Mesothelial cell of epicardium (in vitro differentiated cells): ENCODE measurements around the gene IRAG1. TPM values are rescaled to one million over a fixed set of nuclear protein-coding genes. Genes with fewer than 3 reads are reported as not detected.

Experiments
- DNase-seq, 2 experiments: peaks; one replicate each; pipeline ENCODE4 v3.0.0; 2021; ENCODE audit warnings: low spot score in 2 of 2; ENCODE audit not compliant: unreplicated experiment in 2 of 2
- H3K27ac Mint-ChIP-seq: 2 replicates; pipeline ENCODE4 v1.8.0; 2021; ENCODE audit warnings: mixed read lengths
- H3K27me3 Mint-ChIP-seq: 2 replicates; pipeline ENCODE4 v1.8.0; 2021; ENCODE audit warnings: low read depth, mixed read lengths
- H3K36me3 Mint-ChIP-seq: 2 replicates; pipeline ENCODE4 v1.8.0; 2021; ENCODE audit warnings: mixed read lengths
- H3K4me1 Mint-ChIP-seq: 2 replicates; pipeline ENCODE4 v1.8.0; 2021; ENCODE audit warnings: mixed read lengths
- H3K4me3 Mint-ChIP-seq: 2 replicates; pipeline ENCODE4 v1.8.0; 2021; ENCODE audit warnings: mild to moderate bottlenecking, moderate library complexity, mixed read lengths
- H3K9me3 Mint-ChIP-seq: 2 replicates; pipeline ENCODE4 v1.8.0; 2021; ENCODE audit warnings: mixed read lengths
- total RNA-seq: library from RNA; stranded (reverse); gene quantifications from 3 replicates; pipeline ENCODE4 v1.2.1, GENCODE V29; 2021
- TF ChIP-seq, protein P1 (sequence below): fragments of 200-600 bp; sonication (generic); IDR thresholded peaks from one replicate; pipeline ENCODE4 v1.5.0; 2021; ENCODE audit warnings: antibody characterized with exemption; ENCODE audit not compliant: unreplicated experiment

The IRAG1 gene
- total RNA-seq, 1 donor from 2014 or later: 13.8 TPM

DNA sequence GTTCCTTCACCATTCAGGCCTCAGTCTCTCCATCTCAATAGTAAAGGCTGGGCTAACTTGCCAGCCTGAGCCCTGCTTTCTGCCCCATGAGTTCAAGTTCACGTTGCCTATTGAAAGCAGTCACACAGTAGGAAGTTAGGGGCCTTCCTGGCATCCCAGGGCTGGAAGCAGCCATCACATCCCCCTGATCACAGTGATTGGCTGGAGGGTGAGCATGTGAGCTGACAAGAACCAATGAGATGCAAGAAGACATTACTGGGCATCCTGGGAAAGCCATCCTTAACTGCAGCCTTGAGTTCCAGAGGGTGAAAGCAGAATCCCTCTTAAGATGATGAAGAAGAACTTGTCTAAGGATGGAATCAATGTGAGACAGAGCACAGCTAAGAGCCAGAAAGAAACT lies 29.1 kb downstream of the IRAG1 start:
- TF ChIP-seq, protein P1, sequence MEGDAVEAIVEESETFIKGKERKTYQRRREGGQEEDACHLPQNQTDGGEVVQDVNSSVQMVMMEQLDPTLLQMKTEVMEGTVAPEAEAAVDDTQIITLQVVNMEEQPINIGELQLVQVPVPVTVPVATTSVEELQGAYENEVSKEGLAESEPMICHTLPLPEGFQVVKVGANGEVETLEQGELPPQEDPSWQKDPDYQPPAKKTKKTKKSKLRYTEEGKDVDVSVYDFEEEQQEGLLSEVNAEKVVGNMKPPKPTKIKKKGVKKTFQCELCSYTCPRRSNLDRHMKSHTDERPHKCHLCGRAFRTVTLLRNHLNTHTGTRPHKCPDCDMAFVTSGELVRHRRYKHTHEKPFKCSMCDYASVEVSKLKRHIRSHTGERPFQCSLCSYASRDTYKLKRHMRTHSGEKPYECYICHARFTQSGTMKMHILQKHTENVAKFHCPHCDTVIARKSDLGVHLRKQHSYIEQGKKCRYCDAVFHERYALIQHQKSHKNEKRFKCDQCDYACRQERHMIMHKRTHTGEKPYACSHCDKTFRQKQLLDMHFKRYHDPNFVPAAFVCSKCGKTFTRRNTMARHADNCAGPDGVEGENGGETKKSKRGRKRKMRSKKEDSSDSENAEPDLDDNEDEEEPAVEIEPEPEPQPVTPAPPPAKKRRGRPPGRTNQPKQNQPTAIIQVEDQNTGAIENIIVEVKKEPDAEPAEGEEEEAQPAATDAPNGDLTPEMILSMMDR: no peak
- Mint-ChIP-seq H3K4me3 (no peak overlapping the region), H3K4me1 (peaks cover 48% of the 10 kb centered on the region), H3K9me3 (no peaks in the 10 kb centered on the region), H3K36me3 (no peaks in the 10 kb centered on the region), H3K27ac (no peak overlapping the region), H3K27me3 (no peaks in the 10 kb centered on the region)
- no peak for DNase-seq

DNA sequence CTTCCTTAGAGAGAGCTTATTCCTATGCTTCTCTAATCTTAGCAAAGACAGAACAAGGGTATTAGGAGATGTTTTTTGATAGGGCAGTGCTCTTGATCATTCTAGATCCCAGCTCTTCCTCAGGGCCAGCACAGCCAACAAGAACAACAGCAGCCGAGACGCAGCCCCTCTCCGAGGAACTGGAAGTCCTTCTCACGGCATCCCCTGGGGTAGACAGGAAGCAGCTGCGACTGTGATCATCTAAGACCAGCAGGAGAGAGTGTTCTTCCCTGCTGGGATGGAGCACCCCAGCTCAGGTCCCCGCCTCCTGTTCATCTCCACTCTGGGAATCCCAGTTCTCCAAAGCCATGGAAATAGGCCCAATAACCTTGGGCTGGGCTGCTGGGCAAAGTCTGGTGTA lies 29.6 kb downstream of the IRAG1 start:
- Mint-ChIP-seq H3K9me3 (no peaks in the 10 kb centered on the region), H3K27me3 (no peaks in the 10 kb centered on the region), H3K27ac (no peak overlapping the region), H3K36me3 (no peaks in the 10 kb centered on the region), H3K4me3 (no peak overlapping the region), H3K4me1 (peaks cover 48% of the 10 kb centered on the region)
- no peak for DNase-seq
- TF ChIP-seq, protein P1: no peak

DNA sequence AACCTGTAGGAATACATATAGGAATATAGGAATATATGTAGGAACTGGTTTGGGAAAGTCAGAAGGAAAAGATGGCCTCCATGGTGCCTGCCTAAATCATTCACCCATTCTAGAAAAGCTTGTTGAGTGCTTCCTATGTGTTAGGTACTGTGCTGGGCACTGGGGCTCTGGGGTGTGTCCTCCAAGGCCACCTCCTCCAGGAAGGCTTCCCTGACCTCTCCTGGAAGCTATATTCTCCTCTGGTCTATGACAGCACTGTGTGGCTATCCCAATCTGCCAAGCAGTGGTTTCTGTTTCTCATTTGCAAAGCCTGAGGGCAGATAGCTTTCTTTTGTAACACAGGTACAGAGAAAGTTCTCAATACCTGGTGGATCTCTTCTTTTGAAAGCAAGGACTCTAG lies 30.2 kb downstream of the IRAG1 start:
- TF ChIP-seq, protein P1: no peak
- H3K9me3 Mint-ChIP-seq: no peaks in the 10 kb centered on the region
- no peak overlapping the region for H3K27ac Mint-ChIP-seq
- no peak for DNase-seq
- no peak overlapping the region for H3K4me3 Mint-ChIP-seq
- peaks cover 49% of the 10 kb centered on the region for H3K4me1 Mint-ChIP-seq
- H3K27me3 Mint-ChIP-seq: no peaks in the 10 kb centered on the region
- no peaks in the 10 kb centered on the region for H3K36me3 Mint-ChIP-seq

GRCh38 chr11:10660323-10660722 lies 33.2 kb downstream of the IRAG1 start:
- peaks cover 48% of the 10 kb centered on the region for H3K4me1 Mint-ChIP-seq
- H3K27me3 Mint-ChIP-seq: no peaks in the 10 kb centered on the region
- DNase-seq: no peak
- H3K4me3 Mint-ChIP-seq: no peak overlapping the region
- no peaks in the 10 kb centered on the region for H3K36me3 Mint-ChIP-seq
- H3K9me3 Mint-ChIP-seq: no peaks in the 10 kb centered on the region
- peak overlapping the region; percentile 9 for H3K27ac Mint-ChIP-seq
- TF ChIP-seq, protein P1: no peak

GRCh38 chr11:10659339-10660216 lies 34.0 kb downstream of the IRAG1 start:
- Mint-ChIP-seq H3K4me3 (no peak overlapping the region), H3K27ac (peak overlapping the region; percentile 89), H3K27me3 (no peaks in the 10 kb centered on the region), H3K36me3 (no peaks in the 10 kb centered on the region), H3K9me3 (no peaks in the 10 kb centered on the region), H3K4me1 (peaks cover 56% of the 10 kb centered on the region)
- no peak for DNase-seq
- TF ChIP-seq, protein P1: no peak
